H9 (cell line): Measurements from ENCODE around the gene PTPRJ. TPM values are rescaled to one million over a fixed set of nuclear protein-coding genes. Genes with fewer than 3 reads are reported as not detected.

ENCODE experiments used
- DNase-seq: peaks from one replicate; pipeline ENCODE4 v3.0.0-alpha.2; 2017
- H2AFZ ChIP-seq: one replicate; pipeline ENCODE4 v1.6.1; 2013; ENCODE audit warnings: mild to moderate bottlenecking, low read length, control low read depth, moderate library complexity
- H2AK5ac ChIP-seq: 2 replicates; pipeline ENCODE4 v1.6.1; 2013; ENCODE audit warnings: low read length, control low read depth, mixed read lengths; ENCODE audit not compliant: insufficient read length
- H2BK120ac ChIP-seq: one replicate; pipeline ENCODE4 v1.6.1; 2013; ENCODE audit warnings: low read depth, mild to moderate bottlenecking, low read length, control low read depth, inconsistent platforms; ENCODE audit not compliant: poor library complexity, severe bottlenecking
- H2BK12ac ChIP-seq: 2 replicates; pipeline ENCODE4 v1.6.1; 2013; ENCODE audit warnings: low read length, control low read depth, mixed read lengths, low read depth; ENCODE audit not compliant: insufficient read length
- H2BK15ac ChIP-seq: 2 replicates; pipeline ENCODE4 v1.6.1; 2013; ENCODE audit warnings: low read depth, low read length, control low read depth
- H2BK20ac ChIP-seq: one replicate; pipeline ENCODE4 v1.6.1; 2013; ENCODE audit warnings: low read depth, mild to moderate bottlenecking, low read length, control low read depth, inconsistent platforms; ENCODE audit not compliant: poor library complexity, severe bottlenecking
- H2BK5ac ChIP-seq: 2 replicates; pipeline ENCODE4 v1.6.1; 2013; ENCODE audit warnings: low read length, control low read depth, mixed read lengths; ENCODE audit not compliant: insufficient read length
- H3K14ac ChIP-seq: 2 replicates; pipeline ENCODE4 v1.6.1; 2013; ENCODE audit warnings: low read length, control low read depth; ENCODE audit not compliant: insufficient read depth
- H3K18ac ChIP-seq: 2 replicates; pipeline ENCODE4 v1.6.1; 2013; ENCODE audit warnings: low read depth, mild to moderate bottlenecking, mixed read lengths, low read length, control low read depth; ENCODE audit not compliant: insufficient read length
- H3K23ac ChIP-seq: 2 replicates; pipeline ENCODE4 v1.6.1; 2013; ENCODE audit warnings: low read length, control low read depth, mixed read lengths, low read depth; ENCODE audit not compliant: insufficient read length
- H3K23me2 ChIP-seq: 2 replicates; pipeline ENCODE4 v1.6.1; 2013; ENCODE audit warnings: low read depth, mild to moderate bottlenecking, mixed read lengths, low read length, control low read depth; ENCODE audit not compliant: insufficient read length, poor library complexity, severe bottlenecking
- H3K27ac ChIP-seq: 2 replicates; pipeline ENCODE4 v1.5.1; 2013; ENCODE audit warnings: low read length, control low read depth, mixed read lengths, low read depth; ENCODE audit not compliant: insufficient read length
- H3K27me3 ChIP-seq: 2 replicates; pipeline ENCODE4 v1.6.1; 2013; ENCODE audit warnings: low read length, control low read depth, inconsistent platforms; ENCODE audit not compliant: insufficient read depth
- H3K4ac ChIP-seq: 2 replicates; pipeline ENCODE4 v1.6.1; 2013; ENCODE audit warnings: low read depth, mild to moderate bottlenecking, control low read depth, inconsistent platforms, low read length, moderate library complexity
- H3K4me1 ChIP-seq: 2 replicates; pipeline ENCODE4 v1.6.1; 2013; ENCODE audit warnings: low read length, control low read depth, inconsistent platforms; ENCODE audit not compliant: insufficient read depth
- H3K4me2 ChIP-seq: 2 replicates; pipeline ENCODE4 v1.6.1; 2013; ENCODE audit warnings: low read length, control low read depth, mixed read lengths; ENCODE audit not compliant: insufficient read length, insufficient read depth
- H3K56ac ChIP-seq: 2 replicates; pipeline ENCODE4 v1.6.1; 2013; ENCODE audit warnings: low read depth, mild to moderate bottlenecking, mixed read lengths, low read length, control low read depth; ENCODE audit not compliant: insufficient read length
- H3K79me1 ChIP-seq: 2 replicates; pipeline ENCODE4 v1.6.1; 2013; ENCODE audit warnings: low read depth, mild to moderate bottlenecking, moderate library complexity, low read length, control low read depth, inconsistent platforms; ENCODE audit not compliant: insufficient read depth, poor library complexity, severe bottlenecking
- H3K79me2 ChIP-seq: 2 replicates; pipeline ENCODE4 v1.6.1; 2013; ENCODE audit warnings: low read length, control low read depth, inconsistent platforms; ENCODE audit not compliant: insufficient read depth
- H3K9ac ChIP-seq: 2 replicates; pipeline ENCODE4 v1.6.1; 2013; ENCODE audit warnings: low read length, control low read depth, mixed read lengths; ENCODE audit not compliant: insufficient read length; ENCODE audit errors: extremely low read depth
- H3K9me3 ChIP-seq: one replicate; pipeline ENCODE4 v1.6.1; 2013; ENCODE audit warnings: low read depth, low read length, inconsistent platforms; ENCODE audit not compliant: control insufficient read depth
- H3T11ph ChIP-seq: one replicate; pipeline ENCODE4 v1.6.1; 2013; ENCODE audit warnings: mild to moderate bottlenecking, low read length, control low read depth, inconsistent platforms
- H4K20me1 ChIP-seq: one replicate; pipeline ENCODE4 v1.6.1; 2013; ENCODE audit not compliant: control insufficient read depth, insufficient read length, insufficient read depth
- H4K5ac ChIP-seq: 2 replicates; pipeline ENCODE4 v1.6.1; 2013; ENCODE audit warnings: low read depth, mild to moderate bottlenecking, mixed read lengths, low read length, control low read depth; ENCODE audit not compliant: insufficient read length
- H4K8ac ChIP-seq: replicated peaks from 2 replicates; pipeline ENCODE4 v1.6.1; 2013; ENCODE audit warnings: low read length, control low read depth, mixed read lengths, low read depth; ENCODE audit not compliant: insufficient read length
- H4K91ac ChIP-seq: 2 replicates; pipeline ENCODE4 v1.6.1; 2013; ENCODE audit warnings: low read depth, mild to moderate bottlenecking, moderate library complexity, mixed read lengths, low read length, control low read depth; ENCODE audit not compliant: insufficient read length
- H3K27ac Mint-ChIP-seq, 3 experiments: 2 replicates in 2 of 3; 3 replicates in 1 of 3; pipeline ENCODE4 v1.8.0; 2020 to 2021; ENCODE audit warnings: mixed read lengths in 3 of 3, mild to moderate bottlenecking in 1 of 3, moderate library complexity in 1 of 3
- H3K27me3 Mint-ChIP-seq: 2 replicates; pipeline ENCODE4 v1.8.0; 2021; ENCODE audit warnings: low read depth, mild to moderate bottlenecking, moderate library complexity, mixed read lengths
- H3K36me3 Mint-ChIP-seq, 3 experiments: 2 replicates in 2 of 3; 3 replicates in 1 of 3; pipeline ENCODE4 v1.8.0; 2020 to 2021; ENCODE audit warnings: low read depth in 3 of 3, mixed read lengths in 3 of 3; ENCODE audit not compliant: insufficient read depth in 1 of 3
- H3K4me1 Mint-ChIP-seq, 2 experiments: 2 replicates each; pipeline ENCODE4 v1.8.0; 2020; ENCODE audit warnings: mixed read lengths in 2 of 2
- H3K4me3 Mint-ChIP-seq, 2 experiments: 2 replicates in 1 of 2; 3 replicates in 1 of 2; pipeline ENCODE4 v1.8.0; 2020 to 2021; ENCODE audit warnings: mild to moderate bottlenecking in 2 of 2, mixed read lengths in 2 of 2, moderate library complexity in 1 of 2
- H3K9me3 Mint-ChIP-seq, 2 experiments: 2 replicates in 1 of 2; 3 replicates in 1 of 2; pipeline ENCODE4 v1.8.0; 2020; ENCODE audit warnings: mild to moderate bottlenecking in 2 of 2, mixed read lengths in 2 of 2, moderate library complexity in 1 of 2
- CTCF ChIP-seq: fragments of 200-600 bp; sonication (generic); conservative IDR thresholded peaks from 3 replicates; pipeline ENCODE4 v1.8.0; 2021; ENCODE audit warnings: antibody characterized with exemption, mild to moderate bottlenecking
- WGBS: extraction: QIAGEN DNeasy Blood & Tissue Kit; methylation state at CpG from one replicate; pipeline ENCODE4 v1.1.7; 2013; ENCODE audit warnings: missing lambda C conversion rate, low lambda C conversion rate, mixed read lengths; ENCODE audit not compliant: insufficient read length; ENCODE audit errors: extremely low coverage; 5-methylcytosine and 5-hydroxymethylcytosine counted together
- total RNA-seq: library from RNA; stranded (reverse); gene quantifications from 2 replicates; pipeline ENCODE4 v1.2.1, GENCODE V29; 2021

PTPRJ gene
- total RNA-seq, 1 experiment from 2014 or later, result 10.6 TPM

- H3K56ac ChIP-seq, result no peak overlapping the region
- H3K4me3 Mint-ChIP-seq, result no peak overlapping the region
These were observed 34.6 kb downstream of the PTPRJ start for GRCh38 chr11:48014917-48015316.

More at GRCh38 chr11:48014917-48015316, 34.6 kb downstream of the PTPRJ start:
- Mint-ChIP-seq H3K27me3 (no peaks in the 10 kb centered on the region; the same call in 1 of the 2 replicates), H3K36me3 (no peaks in the 10 kb centered on the region), H3K4me1 (peaks cover 44 to 50% of the 10 kb centered on the region in 2 experiments), H3K27ac (no peak overlapping the region), H3K9me3 (no peaks in the 10 kb centered on the region; a peak in 1 of 5 replicates)
- Histone ChIP-seq H3T11ph (no peak overlapping the region), H3K14ac (no peak overlapping the region), H2BK120ac (no peak overlapping the region), H2BK15ac (no peak overlapping the region), H3K27ac (no peak overlapping the region), H2AK5ac (no peak overlapping the region), H3K23me2 (no peaks in the 10 kb centered on the region), H2BK5ac (no peak overlapping the region), H4K8ac (no peak overlapping the region), H2AFZ (no peak overlapping the region), H4K91ac (no peak overlapping the region), H3K4me1 (peaks cover 7% of the 10 kb centered on the region; the same call in 1 of the 2 replicates), H3K79me1 (no peaks in the 10 kb centered on the region), H3K9me3 (no peaks in the 10 kb centered on the region), H4K20me1 (no peaks in the 10 kb centered on the region), H3K23ac (no peak overlapping the region), H2BK12ac (no peak overlapping the region), H4K5ac (no peak overlapping the region), H3K27me3 (no peaks in the 10 kb centered on the region), H2BK20ac (no peak overlapping the region), H3K4ac (no peak overlapping the region), H3K18ac (no peak overlapping the region), H3K9ac (no peak overlapping the region), H3K79me2 (no peaks in the 10 kb centered on the region; the same call in 1 of the 2 replicates), H3K4me2 (no peak overlapping the region)
- DNase-seq, result no peak
- no CpG with 5 or more reads among the region's 8 CpGs for WGBS
- TF ChIP-seq CTCF, result no peak
